Measurements from ENCODE around the gene NSUN4.
"Not testable (repeated sequence)": the region's sequence is repeated elsewhere in the genome, so short reads cannot be mapped to it uniquely, and the experiment has no call there.

NSUN4 gene

DNA sequence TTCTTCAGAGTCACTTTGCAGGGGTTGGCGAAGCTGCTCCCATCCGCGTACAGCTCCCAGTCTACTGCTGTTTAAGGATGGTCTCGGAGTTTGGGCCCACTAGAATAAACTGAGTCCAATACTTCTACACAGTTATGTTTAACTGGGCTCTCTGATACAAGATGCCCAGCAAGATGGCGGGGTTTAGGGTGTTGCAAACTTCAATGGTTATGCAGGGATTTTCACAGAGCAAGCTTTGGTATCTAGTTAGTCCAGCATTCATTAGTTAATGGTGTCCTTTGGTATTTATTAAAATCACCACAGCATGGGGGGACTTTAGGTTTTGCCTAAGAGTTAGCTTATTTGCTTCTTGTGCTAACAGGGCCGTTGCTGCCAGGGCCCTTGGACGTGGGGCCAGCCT is 12.4 kb upstream of the NSUN4 start:
- DNase-seq: not testable (repeated sequence)

- DNase-seq: not testable (repeated sequence)
These were observed 10.8 kb upstream of the NSUN4 start for GRCh38 chr1:46329807-46330206.

DNA sequence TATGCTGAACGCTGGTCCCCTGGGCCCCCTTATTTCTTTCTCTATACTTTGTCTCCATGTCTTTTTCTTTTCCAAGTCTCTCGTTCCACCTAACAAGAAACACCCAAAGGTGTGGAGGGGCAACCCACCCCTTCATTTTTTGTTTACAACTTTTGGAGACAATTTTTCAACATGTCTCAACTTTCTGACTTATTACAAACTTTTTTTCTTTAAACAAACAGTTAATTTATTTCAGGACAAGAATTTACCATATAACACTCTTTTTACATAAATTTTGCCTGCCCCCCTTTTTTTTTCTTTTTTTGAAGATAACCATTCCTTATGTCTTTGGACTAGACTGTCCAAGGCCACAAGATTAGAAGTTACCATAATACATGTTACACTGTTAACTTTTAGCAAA is 10.2 kb upstream of the NSUN4 start:
- DNase-seq: not testable (repeated sequence)

- DNase-seq: not testable (repeated sequence)
These were observed 8.6 kb upstream of the NSUN4 start for GRCh38 chr1:46331786-46332540.

DNA sequence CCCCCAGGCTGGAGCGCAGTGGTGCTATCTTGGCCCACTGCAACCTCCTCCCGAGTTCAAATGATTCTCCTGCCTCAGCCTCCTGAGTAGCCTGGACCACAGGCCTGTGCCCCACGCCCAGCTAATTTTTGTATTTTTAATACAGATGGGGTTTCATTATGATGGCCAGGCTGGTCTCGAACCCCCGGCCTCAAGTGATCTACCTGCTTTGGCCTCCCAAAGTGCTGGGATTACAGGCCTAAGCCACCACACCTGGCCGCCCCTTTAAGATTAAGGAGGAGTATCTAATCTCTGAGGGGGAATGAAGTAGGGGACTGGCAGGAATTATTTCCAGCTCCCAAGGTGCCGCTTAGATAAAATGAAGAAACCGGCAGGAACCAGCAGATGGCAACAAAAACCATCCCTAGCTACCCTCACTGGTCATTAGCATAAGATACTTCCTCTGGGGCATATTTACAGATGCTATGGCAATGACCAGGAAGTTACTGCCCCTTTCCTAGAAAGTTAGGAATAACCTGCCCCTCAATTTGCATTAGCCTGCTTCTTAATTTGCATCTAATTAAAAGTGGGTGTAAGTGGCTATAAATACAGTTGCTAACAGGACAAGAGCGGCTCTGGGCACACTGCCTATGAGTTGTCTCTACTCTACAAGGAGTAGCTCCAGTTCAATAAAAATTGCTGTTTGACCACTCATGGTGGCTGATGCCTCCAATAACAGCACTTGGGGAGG is 7.1 kb upstream of the NSUN4 start:
- peak; percentile 17 for DNase-seq

DNA sequence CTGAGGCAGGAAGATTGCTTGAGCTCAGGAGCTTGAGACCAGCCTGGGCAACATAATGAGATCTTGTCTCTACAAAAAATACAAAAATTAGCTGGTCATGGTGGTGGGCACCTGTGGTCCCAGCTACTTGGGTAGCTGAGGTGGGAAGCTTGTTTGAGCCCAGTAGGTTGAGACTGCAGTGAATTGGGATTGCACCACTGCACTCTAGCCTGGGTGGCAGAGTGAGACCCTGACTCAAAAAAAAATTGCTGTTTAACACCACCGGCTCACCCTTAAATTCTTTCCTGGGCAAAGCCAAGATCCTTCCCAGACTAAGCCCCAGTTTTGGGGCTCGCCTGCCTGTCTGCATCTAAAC is 6.6 kb upstream of the NSUN4 start:
- DNase-seq: no peak

DNA sequence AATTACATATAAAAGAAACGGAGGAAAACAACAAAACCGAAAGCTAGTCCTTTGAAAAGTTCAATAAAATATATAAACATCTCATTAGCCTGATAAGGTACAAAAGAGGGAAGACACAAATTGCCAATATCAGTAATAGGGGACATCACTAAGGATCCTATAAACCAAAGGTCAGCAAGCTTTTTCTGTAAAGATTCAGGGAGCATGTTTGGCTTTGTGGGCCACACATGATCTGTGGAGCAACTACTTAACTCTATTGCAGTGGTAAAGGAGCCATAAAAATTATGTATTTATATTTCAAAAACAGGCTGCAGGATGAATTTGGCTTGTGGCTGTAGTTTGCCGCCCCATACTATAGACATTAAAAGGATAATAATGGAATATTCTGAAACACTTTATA is 5.5 kb upstream of the NSUN4 start:
- DNase-seq: no peak

DNA sequence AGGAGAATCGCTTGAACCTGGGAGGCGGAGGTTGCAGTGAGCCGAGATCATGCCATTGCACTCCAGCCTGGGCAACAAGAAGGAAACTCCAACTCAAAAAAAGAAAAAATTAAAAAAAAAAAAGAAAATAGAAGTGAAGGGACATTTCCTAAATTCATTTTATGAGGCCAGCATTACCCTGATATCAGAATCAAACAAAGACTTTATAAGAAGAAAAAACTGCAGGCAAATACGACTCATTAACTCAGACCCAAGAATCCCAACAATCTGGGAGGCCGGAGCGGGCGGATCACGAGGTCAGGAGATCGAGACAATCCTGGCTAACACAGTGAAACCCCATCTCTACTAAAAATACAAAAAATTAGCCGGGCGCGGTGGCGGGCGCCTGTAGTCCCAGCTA is 3.2 kb upstream of the NSUN4 start:
- not testable (repeated sequence) for DNase-seq

DNA sequence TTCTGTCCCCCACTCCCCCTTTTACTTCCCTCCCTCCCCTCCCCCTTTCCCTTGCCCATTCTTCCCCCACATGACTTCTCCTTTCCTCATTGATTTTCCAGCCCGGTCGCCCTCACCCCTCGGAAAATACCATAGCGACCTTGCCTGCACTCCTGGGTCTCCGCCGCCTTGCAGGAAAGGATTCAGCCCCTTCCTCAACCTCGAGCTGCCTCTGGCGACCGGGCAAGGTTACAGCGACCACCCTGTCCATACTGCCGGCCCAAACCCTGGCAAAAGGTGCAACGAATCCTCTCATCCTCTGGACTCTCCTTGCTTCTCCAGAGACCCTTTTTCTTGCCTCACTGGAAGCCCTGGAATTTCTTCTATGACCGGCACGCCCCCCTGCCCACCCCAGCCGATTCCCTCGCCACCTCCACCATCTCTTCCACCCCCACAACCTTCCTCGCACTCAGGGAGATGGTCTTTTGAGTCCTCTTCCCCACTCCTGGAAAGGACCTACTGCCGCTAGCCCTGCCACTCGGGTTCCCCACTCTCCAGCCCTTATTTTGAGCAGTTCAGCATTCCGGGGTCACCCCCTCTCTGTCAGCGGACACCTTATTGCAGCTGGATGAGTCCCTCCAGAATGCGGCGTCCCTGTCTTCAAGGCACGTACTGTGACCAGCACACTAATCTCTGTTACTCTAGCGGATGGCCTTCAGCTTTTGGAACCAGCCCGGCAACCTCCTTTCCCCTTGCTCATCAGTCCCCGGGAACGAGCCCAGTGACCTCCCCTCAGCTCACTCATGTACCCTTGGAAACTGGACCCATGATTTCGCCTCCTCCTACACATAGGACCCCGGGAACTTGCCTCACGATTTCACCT is 846 bp downstream of the NSUN4 start:
- DNase-seq: no peak

DNA sequence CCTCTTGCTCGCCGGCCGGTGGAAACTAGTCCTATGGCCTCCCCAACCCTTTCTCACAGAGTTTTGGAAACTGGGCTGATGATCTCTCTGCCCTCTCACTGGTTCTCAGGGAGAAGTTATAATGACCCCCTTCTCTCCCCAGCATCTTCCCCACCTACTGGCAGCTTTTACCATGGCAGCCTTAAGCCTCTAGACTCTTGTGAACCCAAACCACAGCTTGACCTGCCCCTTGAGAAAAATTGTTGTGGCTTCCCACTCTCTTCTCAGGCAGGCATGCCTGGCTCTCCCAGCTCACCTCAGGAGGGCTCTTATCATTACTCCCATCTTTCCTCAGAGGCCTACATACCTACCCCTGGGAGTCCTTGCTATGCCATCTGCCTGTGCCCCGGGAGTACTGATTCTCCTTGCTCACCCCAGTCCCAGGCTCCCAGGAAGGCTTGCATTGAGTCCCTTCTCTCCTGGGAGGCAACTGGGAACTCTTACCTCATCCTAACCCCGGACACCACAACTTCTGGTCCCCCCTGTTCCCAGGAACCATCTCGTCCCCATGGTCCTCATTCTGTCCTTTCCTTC is 1.6 kb downstream of the NSUN4 start:
- DNase-seq: peak; percentile 42

GRCh38 chr1:46342677-46343350 is 2.2 kb downstream of the NSUN4 start:
- DNase-seq: no peak

GRCh38 chr1:46343351-46343695 is 2.7 kb downstream of the NSUN4 start:
- no peak for DNase-seq

DNA sequence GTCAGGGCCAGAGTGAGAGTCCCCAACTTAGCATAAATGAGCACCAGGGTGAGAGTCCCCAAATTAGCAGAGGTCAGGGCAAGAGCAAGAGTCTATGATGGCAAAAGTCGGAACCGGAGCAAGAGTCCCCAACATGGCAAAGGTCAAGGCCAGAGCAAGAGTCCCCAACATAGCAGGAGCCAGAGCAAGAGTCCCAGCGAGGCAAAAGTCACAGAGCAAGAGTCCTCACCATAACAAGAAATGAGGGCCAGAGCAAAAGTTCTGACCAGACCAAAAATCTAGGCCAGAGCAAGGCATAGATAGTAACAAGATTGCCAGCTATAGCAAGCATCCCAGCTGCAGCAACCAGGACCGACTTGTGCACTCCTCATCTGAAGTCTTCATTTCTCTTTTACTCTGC is 3.1 kb downstream of the NSUN4 start:
- no peak for DNase-seq

DNA sequence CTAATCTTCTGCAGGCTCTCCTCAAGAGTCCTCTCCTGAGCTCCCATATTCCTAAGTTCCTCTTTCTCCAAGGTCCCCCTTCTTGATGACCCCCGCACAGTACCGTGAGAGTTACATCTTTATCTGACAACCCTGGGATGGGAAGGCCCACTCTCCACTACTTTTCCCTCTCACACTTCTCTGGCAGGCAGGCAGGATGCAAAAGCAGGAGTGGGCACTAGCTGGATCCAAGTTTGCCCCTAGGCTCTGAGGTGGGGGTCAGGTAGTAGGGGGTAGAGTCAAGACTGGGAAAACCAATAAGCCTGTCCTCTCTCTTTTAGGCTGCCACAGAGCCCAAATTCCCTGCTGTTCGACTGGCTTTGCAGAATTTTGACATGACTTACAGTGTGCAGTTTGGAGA is 3.9 kb downstream of the NSUN4 start:
- no peak for DNase-seq

- no peak for DNase-seq
These were observed 4.7 kb downstream of the NSUN4 start for GRCh38 chr1:46345281-46345680.

DNA sequence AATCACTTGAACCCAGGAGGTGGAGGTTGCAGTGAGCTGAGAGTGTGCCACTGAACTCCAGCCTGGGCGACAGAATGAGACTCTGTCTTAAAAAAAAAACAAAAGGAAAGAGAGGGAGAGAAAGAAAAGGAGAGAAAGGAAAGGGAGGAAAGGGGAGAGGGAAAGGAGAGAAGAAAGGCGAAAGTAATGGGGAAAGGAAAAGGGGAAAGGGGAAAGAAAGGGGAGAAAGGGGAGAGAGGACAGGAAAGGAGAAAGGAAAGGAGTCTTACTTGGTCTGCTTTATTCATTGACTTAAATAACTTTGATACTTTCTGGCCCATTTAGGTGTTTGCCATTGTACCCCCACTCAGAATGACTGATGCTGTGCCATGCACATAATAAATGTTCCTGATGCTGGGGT is 11.8 kb downstream of the NSUN4 start:
- no peak for DNase-seq

DNA sequence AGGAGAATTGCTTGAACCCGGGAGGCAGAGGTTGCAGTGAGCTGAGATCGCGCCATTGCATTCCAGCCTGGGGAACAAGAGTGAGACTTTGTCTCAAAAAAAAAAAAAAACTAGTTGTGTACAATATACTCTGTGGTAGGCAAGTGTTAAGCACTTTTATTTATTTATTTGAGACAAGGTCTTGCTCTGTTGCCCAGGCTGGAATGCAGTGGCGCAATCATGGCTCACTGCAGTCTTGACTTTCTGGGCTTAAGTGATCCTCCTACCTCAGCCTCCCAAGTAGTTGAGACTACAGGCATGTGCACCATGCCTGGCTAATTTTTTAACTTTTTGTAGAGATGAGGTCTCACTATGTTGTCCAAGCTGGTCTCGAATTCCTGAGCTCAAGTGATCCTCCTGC is 15.3 kb downstream of the NSUN4 start:
- DNase-seq: not testable (repeated sequence)

GRCh38 chr1:46362158-46362557 is 21.6 kb downstream of the NSUN4 start:
- no peak for DNase-seq

DNA sequence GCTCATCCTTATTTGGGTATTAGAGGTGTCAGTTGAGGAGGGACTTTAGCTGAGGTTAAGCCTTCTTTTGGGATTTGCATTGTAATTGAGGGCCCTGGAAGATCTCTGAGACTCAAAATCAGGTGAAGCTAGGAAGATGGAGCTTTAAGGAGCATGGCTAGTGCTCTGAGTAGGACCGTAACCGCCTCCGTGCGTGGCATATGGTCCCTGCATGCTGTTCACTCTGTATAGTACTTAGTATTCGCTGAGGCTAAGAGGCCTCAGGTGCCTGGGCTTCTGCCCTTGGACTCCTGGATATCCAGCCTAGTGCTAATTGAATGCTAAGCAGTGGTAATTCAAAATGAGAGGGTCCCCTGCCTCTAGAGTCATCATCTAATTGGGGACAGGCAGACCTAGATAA is 22.5 kb downstream of the NSUN4 start:
- DNase-seq: no peak

DNA sequence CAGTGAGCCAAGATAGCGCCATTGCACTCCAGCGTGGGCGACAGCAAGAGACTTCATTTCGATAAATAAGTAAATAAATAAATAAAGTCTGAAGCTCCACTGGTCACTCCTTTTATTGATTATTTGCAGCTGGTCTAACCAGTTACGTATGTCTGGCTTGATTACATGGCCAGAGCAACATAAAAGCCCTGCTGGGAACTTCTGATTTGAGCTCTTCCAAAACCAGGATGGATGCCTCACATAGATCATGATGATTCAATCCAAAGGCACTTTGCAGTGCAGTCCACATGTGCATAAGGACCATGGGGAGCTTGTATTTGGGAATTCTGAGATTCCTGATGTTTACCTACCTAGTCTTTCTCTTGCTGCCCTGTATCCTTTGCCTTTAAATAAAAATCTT is 24.0 kb downstream of the NSUN4 start:
- DNase-seq: peak; percentile 26

GRCh38 chr1:46365796-46366195 is 25.2 kb downstream of the NSUN4 start:
- not testable (repeated sequence) for DNase-seq

DNA sequence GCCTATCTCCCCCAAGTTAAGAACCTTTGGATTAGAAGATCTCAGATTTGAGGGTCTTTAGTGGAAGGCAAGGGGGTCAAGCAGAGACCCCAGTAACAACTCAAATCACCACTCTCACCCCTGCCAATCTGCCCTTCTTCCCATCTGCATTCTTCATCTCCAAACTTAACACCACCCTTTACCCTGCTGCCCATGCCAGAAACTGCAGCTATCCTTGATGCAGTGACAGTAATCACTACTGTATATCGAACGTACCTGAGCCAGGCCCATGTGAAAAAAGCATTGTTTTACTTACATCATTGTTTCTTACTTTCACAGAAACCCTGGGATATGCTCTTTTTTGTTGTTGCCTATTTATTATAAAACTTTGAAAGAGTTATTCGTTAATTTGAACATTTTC is 26.5 kb downstream of the NSUN4 start:
- DNase-seq: no peak

DNA sequence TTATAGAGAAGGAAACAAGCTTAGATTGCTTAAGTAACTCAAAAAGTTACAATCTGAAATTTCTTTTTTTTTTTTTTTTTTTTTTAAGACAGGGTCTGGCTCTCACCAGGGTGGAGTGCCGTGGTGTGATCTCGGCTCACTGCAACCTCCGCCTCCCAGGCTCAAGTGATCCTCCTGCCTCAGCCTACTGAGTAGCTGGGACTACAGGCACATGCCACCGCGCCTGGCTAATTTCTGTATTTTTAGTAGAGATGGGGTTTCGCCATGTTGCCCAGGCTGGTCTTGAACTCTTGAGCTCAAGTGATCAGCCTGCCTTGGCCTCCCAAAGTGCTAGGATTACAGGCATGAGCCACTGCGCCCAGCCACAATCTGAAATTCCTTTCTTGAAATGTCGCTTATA is 27.1 kb downstream of the NSUN4 start:
- not testable (repeated sequence) for DNase-seq
